ENCODE data around the gene SRSF4. TPM values are rescaled to one million over a fixed set of nuclear protein-coding genes. Genes with fewer than 3 reads are reported as not detected.
A peak's percentile ranks its signal among the peaks of the same experiment; 100 is the strongest.

SRSF4 gene
- total and polyA plus RNA-seq, 10 of the 15 experiments (the other 5 are each of a cell fraction or from before 2014, with no cell fraction given) = 17.2 to 107 (median 78.6) TPM

- TF ChIP-seq REST (IDR thresholded peaks at IDR 0.05; ENCODE audit: low read depth, low read length) = no peak
- no peak for TF ChIP-seq BRCA1 (IDR thresholded peaks at IDR 0.05; ENCODE audit: low read depth, low read length)
- TF ChIP-seq ZBTB40 (IDR thresholded peaks at IDR 0.05; ENCODE audit: borderline replicate concordance) = no peak
- no peak for TF ChIP-seq ZNF622 (IDR thresholded peaks at IDR 0.05)
- TF ChIP-seq RAD51 (IDR thresholded peaks at IDR 0.05) = no peak
- TF ChIP-seq TARDBP (IDR thresholded peaks at IDR 0.05; ENCODE audit: borderline replicate concordance) = 0 out of 2 replicates have a peak, but pooled peaks have one; percentile 27
- no peak for TF ChIP-seq ZNF592 (IDR thresholded peaks at IDR 0.05)
- TF ChIP-seq USF2 (IDR thresholded peaks at IDR 0.05; ENCODE audit: borderline replicate concordance, low read depth, low read length) = peak; percentile 5; the same call in 1 of the 2 replicates
- TF ChIP-seq SREBF2 (IDR thresholded peaks at IDR 0.05; ENCODE audit: low read length) = no peak
- TF ChIP-seq RELB (IDR thresholded peaks at IDR 0.05; ENCODE audit: low read depth) = peak; percentile 53; the same call in 1 of the 2 replicates
- no peak for TF ChIP-seq JUNB (IDR thresholded peaks at IDR 0.05)
- TF ChIP-seq NFYB (IDR thresholded peaks at IDR 0.05; ENCODE audit: insufficient read depth, low read depth, low read length) = peak; percentile 71; the same call in 1 of the 2 replicates
- TF ChIP-seq NFIC (IDR thresholded peaks at IDR 0.05; ENCODE audit: low read depth, low read length) = no peak
- TF ChIP-seq SMARCA5 (IDR thresholded peaks at IDR 0.05) = no peak
- peak; percentile 93 for TF ChIP-seq POLR2A (IDR thresholded peaks at IDR 0.05; ENCODE audit: low read depth, low read length)
Measured at GRCh38 chr1:29230553-29231378, 49.1 kb upstream of the SRSF4 start, which contains the start of gene MECR (continued).

Measured in GM12878 (cell line).